ENCODE measurements around the gene EVX1.

The EVX1 gene

GRCh38 chr7:27205325-27206280, 37.0 kb upstream of the EVX1 start:
- no peak for DNase-seq

- no peak for DNase-seq
Observed at GRCh38 chr7:27207348-27207985, 35.1 kb upstream of the EVX1 start.

GRCh38 chr7:27208998-27209397, 33.6 kb upstream of the EVX1 start:
- DNase-seq = no peak

GRCh38 chr7:27209933-27210440, 32.6 kb upstream of the EVX1 start:
- no peak for DNase-seq

GRCh38 chr7:27210441-27211083, 32.0 kb upstream of the EVX1 start:
- no peak for DNase-seq

GRCh38 chr7:27211084-27211446, 31.5 kb upstream of the EVX1 start:
- DNase-seq = no peak

- no peak for DNase-seq
Observed at GRCh38 chr7:27211764-27212204, 30.8 kb upstream of the EVX1 start.

- no peak for DNase-seq
Observed at GRCh38 chr7:27212497-27213432, 29.8 kb upstream of the EVX1 start.

GRCh38 chr7:27213433-27214238, 29.0 kb upstream of the EVX1 start:
- no peak for DNase-seq

GRCh38 chr7:27214239-27214950, 28.2 kb upstream of the EVX1 start:
- DNase-seq = no peak

GRCh38 chr7:27215356-27215755, 27.2 kb upstream of the EVX1 start:
- DNase-seq = no peak

GRCh38 chr7:27217951-27218350, 24.7 kb upstream of the EVX1 start:
- DNase-seq = no peak

- DNase-seq = no peak
Observed at GRCh38 chr7:27219821-27220220, 22.8 kb upstream of the EVX1 start.

- DNase-seq = no peak
Observed at GRCh38 chr7:27220440-27220955, 22.1 kb upstream of the EVX1 start.

GRCh38 chr7:27221201-27221797, 21.3 kb upstream of the EVX1 start:
- no peak for DNase-seq

- no peak for DNase-seq
Observed at GRCh38 chr7:27223941-27224575, 18.5 kb upstream of the EVX1 start.

- no peak for DNase-seq
Observed at GRCh38 chr7:27224983-27225934, 17.3 kb upstream of the EVX1 start.

- DNase-seq = no peak
Observed at GRCh38 chr7:27229448-27229847, 13.2 kb upstream of the EVX1 start.
